ENCODE results near the gene SLC12A5.

SLC12A5 gene

DNA sequence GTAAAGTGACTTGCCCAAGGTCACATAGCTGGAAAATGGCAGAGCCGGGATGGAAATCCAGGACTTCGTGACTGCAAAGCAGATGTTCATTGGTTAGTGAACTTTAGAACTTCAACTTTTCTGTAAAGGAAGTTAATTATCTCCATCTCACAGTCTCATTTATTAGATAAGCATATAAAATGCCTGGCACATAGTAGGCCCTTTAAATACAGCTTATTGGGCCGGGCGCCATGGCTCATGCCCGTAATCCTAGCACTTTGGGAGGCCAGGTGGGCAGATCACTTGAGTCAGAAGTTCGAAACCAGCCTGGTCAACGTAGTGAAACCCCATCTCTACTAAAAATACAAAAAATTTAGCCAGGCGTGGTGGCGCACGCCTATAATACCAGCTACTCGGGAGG, 22.1 kb upstream of the SLC12A5 start:
- DNase-seq, result no peak

DNA sequence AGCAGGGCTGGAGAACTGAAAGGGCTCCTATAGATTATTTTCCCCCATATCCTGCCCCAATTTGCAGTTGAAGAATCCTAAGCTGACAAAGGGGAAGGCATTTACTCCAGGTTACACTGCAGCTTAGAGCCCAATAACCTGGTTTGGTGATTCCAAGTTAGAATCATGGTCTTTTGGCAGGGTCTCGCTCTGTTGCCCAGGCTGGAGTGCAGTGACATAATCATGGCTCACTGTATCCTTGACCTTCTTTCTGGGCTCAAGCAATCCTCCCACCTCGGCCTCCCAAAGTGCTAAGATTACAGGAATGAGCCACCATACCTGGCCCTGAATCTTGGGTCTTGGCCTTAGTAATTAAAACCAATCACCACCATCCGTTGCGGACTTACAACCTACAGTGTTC, 21.3 kb upstream of the SLC12A5 start:
- no peak for DNase-seq

DNA sequence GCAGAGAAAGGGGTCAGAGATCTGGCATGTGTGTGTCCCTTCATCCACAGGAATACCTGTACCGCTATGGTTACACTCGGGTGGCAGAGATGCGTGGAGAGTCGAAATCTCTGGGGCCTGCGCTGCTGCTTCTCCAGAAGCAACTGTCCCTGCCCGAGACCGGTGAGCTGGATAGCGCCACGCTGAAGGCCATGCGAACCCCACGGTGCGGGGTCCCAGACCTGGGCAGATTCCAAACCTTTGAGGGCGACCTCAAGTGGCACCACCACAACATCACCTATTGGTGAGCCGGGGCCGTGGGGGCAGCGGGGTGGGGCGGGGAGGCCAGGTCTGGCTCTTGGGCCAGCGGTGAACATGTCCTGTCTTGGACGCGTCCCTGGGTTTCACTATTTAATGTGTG, 19.2 kb upstream of the SLC12A5 start:
- no peak for DNase-seq

DNA sequence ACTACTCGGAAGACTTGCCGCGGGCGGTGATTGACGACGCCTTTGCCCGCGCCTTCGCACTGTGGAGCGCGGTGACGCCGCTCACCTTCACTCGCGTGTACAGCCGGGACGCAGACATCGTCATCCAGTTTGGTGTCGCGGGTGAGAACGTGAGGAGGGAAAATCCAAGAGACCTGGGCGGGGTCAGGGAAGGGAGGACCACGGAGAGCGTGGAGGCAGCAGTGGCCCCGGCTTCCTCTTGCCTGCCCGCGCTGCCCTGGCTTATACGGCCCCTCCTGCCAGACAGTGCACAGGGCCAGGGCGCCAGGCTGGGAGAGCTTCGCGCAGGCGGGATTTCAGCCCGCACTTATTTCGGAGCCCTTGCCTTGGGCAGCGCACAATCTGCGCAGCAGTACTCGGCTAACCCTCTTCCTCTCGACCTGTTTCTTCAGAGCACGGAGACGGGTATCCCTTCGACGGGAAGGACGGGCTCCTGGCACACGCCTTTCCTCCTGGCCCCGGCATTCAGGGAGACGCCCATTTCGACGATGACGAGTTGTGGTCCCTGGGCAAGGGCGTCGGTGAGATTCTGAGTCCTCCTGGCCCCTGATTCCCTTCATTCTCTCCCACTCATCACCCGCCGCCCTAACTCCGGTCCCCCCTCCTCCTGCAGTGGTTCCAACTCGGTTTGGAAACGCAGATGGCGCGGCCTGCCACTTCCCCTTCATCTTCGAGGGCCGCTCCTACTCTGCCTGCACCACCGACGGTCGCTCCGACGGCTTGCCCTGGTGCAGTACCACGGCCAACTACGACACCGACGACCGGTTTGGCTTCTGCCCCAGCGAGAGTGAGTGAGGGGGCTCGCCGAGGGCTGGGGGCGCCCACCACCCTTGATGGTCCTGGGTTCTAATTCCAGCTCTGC, 18.3 kb upstream of the SLC12A5 start:
- DNase-seq, result peak; percentile 71

DNA sequence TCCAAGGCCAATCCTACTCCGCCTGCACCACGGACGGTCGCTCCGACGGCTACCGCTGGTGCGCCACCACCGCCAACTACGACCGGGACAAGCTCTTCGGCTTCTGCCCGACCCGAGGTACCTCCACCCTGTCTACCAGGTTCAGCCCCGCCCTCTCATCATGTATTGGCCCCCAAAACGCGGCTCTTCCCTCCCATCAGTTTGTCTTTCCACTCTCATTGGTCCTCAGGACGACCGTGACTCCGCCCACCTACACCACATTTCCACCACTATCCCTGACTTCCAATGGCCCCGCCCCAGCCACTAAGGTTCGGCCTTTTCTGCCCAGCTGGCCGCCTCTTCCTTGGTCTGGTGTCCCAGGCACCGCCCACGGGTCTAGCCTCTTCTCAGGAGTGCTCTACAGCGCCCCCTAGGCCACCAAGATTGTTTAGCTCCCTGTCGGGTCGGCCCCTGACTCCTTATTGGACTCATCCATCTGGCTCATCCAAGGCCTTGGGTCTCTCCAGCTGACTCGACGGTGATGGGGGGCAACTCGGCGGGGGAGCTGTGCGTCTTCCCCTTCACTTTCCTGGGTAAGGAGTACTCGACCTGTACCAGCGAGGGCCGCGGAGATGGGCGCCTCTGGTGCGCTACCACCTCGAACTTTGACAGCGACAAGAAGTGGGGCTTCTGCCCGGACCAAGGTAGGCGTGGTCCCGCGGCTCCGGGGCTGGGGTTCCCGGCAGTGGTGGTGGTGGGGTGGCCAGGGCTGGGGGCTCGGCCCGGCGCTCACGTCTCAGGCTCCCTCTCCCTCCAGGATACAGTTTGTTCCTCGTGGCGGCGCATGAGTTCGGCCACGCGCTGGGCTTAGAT, 17.2 kb upstream of the SLC12A5 start:
- peak; percentile 38 for DNase-seq

DNA sequence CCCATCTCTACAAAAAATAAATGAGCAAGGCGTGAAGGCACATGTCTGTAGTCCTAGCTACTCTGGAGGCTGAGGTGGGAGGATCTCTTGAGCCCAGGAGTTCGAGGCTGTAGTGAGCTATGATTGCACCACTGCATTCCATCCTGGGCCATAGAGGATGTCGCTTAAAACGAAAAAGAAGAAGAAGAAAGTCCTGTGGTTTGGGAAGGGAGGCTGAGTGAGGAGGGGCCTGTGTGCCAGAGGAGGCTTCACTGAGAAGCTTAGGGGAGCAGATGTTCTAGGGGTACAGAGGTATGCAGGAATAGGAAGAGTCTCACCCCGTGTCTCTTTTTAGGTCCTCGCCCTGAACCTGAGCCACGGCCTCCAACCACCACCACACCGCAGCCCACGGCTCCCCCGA, 16.1 kb upstream of the SLC12A5 start:
- DNase-seq, result no peak

DNA sequence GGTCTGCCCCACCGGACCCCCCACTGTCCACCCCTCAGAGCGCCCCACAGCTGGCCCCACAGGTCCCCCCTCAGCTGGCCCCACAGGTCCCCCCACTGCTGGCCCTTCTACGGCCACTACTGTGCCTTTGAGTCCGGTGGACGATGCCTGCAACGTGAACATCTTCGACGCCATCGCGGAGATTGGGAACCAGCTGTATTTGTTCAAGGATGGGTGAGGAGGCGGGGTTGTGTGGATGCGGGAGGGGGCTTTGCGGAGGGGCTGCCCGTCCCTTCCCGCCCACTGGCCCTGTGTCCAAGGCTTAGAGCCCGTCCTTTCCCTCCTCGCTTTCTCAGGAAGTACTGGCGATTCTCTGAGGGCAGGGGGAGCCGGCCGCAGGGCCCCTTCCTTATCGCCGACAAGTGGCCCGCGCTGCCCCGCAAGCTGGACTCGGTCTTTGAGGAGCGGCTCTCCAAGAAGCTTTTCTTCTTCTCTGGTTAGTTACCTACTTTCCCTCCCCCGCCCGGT, 15.6 kb upstream of the SLC12A5 start:
- no peak for DNase-seq

DNA sequence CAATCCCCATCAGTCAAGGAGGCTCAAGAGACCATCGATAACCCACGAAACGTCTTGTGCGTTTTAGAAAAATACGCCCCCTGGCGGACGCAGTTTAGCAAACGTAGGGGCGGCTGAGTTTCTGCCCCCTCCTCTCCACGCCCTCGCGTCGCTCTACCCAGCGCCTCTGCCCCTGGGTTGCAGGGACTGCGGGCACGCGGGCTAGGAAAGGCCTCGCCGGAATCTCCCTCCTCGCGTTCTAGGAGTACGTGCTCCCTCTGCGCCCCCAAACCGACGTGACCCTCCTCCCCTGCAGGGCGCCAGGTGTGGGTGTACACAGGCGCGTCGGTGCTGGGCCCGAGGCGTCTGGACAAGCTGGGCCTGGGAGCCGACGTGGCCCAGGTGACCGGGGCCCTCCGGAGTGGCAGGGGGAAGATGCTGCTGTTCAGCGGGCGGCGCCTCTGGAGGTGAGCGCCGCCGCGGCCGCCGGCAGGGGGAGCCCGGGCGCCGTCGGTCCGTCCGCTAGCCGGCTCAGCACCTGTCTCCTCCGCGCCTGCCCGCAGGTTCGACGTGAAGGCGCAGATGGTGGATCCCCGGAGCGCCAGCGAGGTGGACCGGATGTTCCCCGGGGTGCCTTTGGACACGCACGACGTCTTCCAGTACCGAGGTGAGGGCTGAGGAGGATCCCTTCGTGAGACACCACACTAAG, 15.0 kb upstream of the SLC12A5 start:
- peak; percentile 77 for DNase-seq

DNA sequence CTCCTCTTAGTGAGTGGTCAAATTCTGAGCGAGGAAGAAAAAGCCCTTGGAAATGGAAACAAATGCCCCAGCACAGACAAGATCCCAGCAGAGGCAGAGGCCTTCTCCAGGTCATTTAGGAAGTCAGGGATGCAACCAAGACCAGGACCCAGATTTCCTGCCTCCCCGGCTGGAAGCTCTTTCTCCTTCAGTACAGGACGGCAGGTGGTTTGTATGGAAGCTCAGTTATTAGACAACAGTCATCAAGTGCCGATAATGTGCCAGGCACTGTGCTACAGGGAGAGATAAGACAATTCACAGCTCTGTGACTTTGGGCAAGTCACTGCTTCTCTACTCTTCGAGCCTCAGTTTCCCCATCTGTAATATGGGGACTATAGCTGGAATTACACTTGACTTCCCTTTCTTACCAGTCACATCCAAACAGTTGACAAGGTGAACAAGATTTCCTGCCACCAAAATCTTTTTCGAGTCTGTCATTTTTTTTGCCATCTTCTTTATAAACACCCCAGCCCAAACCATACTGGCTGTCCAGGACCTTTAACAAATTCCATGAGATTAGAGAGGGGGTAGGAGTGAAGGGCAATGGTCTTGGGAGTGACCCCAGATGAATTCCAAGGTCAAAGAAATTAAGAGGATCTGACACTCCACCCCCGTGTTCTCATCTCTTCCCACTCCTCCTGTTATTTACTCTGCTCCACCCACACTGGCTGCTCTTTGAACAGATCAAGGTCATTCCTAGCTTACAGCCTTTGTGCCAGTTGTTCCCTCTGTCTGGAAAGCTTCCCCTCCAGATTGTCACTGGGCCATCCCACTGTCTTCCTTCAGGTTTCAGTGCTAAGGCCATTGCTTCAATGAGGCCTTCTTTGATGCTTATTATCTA, 14.3 kb upstream of the SLC12A5 start:
- DNase-seq, result no peak

DNA sequence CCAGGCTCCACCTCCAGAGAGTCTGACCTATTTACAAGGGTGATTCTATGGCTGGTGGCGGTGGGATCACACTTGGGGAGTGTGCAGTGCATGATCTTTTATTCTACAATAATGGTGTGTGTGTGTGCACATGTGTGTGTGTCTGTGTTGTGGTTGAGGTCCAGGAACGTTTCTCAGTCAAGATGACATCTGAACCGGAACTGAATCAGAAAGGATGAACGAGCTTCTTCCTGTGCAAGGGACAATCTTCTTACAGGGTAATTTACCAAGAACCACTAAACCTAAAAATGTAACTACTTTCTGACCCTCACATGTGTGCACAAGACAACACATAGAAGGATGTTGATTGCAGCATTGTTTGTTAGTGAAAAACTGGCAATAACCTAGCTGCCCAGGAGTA, 11.7 kb upstream of the SLC12A5 start:
- no peak for DNase-seq

DNA sequence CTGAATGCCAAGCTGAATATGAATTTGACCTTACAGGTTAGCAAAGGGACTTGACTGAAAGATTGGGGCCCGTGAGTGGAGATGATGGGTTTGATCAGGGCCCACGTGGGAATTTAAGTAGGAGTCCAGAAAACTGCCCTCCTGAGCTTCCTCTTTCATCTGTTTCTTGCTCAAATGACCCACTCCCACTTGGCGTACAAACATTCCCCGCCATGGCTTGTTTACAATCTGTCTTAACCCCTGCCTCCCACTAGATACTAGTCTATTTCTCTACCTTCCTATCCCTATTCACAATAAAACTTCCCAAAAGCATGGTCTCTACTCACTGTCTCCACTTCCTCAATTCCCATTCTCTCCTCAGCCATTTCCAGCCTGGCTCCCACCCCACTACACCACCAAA, 10.9 kb upstream of the SLC12A5 start:
- DNase-seq, result no peak

DNA sequence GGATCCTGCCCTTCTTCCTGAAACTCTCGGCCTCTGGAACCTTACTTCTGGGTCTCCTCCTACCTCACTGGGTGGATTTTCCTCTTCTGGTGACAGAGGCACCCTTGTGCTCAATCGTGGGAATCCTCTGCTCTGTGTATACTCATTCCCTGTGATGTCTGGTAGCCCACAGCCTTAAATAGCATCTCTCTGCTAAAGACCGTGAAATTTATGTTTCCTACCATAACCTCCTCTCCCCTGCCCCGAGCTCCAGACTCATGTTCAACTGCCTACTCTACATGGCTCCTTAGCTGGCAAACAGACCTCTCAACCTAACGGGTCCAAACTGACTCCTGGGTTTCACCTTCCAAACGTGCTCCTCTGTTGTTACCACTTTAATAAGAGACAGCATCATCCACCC, 10.4 kb upstream of the SLC12A5 start:
- DNase-seq, result no peak

DNA sequence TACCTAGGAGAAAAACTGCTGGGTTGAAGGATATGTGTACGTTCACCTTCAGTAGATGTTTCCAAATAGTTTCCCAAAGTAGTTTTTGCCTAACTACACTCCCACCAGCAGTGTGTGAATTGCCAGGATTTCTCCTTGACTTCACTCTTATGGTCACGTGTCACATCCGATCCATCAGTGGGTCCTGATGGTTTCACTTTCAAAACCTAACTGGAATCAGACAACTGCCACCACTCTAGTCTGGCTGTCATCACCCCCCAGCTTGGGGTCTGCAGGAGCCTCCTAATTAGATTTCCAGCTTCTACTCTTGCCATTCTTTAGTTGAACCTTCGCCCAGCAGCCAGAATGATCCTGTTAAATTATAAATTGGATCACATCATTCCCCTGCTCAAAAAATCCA, 8.5 kb upstream of the SLC12A5 start:
- DNase-seq, result no peak

DNA sequence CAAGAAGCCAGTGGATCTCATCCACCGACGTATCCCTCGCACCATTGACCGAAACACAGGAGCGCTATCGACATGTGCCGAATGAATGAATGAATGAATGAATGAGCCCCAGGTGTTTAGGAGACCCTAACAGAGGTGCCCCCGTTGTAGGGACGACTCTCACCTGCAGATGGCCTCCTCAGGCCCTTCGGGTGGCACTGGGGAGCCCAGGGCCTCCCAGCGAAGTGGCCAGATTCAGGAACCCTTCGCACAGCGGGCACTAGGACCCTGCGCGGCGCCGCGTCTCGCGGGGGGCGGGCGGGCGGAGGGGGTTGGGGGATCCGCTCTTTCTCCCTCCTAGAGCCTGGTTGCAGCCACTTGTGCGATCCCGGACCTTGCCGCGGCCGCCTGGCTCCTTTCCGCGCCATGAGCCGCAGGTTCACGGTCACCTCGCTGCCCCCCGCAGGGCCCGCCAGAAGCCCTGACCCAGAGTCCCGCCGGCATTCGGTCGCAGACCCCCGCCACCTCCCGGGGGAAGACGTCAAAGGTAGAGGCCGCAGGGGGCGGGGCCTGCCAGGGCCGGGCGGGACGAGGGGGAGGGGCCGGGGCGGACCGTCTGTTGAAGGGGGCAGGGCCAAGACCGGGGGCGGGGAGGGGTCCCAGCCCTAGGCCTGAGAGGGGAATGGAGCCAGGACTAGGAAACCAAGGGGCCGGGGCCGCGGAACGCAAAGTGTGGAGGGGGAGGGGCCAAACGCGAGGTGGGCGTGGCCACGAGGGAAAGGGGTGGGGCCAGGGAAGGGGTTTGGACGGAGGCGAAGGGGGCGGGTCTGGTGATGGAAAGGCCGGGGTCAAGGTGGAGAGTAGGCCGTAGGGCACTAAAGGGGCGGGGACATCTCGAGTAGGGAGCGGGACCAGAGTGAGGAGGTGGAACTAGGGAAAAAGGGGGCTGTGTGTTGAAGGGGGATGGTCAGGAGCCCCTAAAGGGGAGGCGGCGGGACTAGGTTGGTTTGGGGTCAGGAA, 7.4 kb upstream of the SLC12A5 start:
- DNase-seq, result peak; percentile 57

DNA sequence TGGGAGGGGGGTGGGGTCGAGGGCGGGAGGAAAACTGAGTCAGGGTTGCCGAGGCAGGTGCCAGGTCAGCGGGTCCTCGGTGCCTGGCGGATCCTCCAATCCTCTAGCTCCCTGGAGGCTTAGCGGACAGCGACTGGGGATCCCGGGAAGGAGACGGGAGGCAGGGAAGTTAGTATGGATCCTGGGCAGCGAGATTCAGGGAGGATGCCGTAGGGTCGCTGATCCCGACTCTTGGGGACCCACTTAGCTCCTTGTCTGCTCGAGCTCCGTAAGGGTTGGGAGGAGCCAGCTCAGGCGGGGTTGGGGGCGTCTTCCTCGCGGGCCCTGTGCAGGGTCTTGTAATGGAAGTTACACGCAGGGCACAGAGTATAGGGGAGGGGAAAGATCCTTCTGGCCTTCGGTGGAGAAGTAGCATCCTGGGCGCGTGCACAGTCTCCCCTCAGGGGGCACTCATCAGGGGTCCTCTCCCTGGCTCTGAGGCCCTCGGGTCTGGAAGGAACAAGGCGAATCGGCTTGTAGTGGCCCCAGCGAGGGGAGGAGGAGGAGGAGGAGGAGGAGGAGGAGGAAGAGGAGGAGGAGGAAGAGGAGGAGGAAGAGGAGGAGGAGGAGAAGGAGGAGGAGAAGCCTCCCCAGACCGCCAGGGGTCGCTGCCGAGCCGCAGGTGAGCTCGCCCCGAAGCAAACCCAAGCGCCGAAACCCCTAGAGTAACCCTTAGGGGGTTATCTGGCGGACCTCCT, 6.4 kb upstream of the SLC12A5 start:
- DNase-seq, result peak; percentile 78

DNA sequence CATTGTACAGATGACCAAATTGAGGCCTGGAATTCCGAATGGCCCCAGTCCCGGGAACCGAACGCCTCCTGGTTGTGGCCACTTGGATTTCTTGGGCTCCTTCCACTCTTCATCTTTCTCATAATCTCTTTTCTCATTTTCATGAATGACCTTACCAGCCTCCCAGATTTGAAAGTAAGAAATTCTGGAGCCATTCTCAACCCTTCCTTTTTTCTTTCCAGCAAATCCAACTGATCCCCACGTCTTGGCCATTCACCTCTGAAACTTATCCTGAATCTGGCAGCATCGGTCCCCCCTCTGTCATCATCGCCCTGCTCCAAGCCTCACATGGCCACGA, 5.9 kb upstream of the SLC12A5 start:
- no peak for DNase-seq

DNA sequence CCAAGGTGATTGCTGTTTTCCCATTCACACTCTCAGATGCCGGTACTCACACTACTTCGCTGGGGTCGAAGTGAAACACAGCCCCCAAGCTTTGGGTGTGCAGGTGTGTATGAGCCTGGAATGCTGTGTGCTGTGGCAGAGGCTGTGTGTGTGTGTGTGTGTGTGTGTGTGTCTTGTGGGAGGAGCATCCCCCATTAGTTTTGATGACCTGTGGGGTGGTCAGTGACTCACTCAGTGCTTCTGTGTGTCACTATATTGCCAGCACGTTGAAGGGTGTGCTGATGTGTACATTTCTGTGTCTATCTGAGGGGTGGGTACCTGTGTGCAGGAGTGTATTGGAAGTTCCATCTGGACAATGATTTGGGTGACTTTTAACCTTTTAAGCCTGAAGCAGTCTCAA, 5.0 kb upstream of the SLC12A5 start:
- DNase-seq, result no peak

DNA sequence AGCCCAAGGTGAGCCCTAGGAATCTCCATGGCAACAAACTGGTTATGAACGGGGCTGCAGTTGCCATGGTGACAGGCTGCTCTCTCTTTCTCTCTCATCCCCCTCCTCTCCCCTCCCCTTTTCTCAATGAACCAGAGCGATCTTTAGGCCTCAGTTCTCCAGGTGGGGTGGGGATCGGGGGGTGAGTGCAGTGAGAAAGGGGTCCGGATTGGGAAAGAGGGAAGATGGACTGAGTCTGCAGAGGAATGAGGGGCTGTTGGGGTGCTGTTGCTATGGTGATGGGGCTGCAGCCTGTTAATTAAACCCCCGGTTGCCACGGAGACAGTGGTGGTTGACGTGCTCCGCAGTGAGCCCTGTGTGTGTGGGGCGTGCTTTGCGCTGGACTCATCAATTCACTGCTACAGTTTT, 3.6 kb upstream of the SLC12A5 start:
- DNase-seq, result no peak

DNA sequence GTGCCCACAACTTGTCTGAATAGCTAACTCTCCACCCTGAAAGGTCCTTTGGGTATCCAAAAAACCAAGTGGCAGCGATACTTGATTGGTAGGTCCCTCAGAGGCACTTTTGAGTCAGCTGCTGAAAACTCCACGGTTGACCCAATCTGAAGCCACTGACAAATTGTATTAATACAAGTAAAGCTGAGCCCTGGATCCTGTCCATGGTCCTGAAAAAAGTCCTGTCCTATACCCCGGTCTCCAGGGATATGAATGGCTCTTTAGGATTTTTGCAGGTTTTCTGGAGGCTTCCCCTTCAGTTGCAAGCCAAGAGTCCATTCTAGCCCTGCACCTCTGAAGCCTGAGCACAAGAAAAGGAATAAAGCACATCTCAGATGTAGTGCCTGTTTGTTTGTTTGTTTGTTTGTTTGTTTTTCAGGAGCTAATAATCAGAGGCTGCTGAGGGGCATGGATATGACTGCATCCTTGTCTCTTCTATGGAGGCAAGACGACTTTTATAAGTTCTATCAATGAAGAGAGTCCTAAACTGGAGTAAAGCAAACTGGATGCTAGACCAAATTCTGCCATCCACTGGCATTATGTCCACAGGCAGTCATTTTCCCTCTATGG, 1.7 kb upstream of the SLC12A5 start:
- no peak for DNase-seq

DNA sequence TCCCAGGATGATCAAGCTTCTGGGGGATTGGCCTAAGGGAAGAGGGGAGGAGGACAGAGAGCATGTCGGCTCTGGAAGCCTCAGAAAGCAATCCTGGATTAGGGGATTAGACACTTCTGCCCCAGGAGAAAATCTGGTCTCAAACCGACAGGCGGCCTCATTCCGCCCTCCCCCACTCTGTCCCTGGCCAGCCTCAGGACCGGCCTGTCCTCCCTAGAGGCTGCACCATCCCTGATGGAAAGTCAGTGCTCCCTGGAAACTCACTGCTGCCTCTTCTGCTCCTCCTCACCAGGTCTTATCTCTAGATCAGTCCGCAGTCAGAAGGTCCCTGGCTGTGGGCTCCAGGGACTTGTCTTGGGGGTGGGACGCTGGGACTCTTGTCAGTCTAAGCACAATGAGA, 905 bp upstream of the SLC12A5 start:
- no peak for DNase-seq

Data from activated T-cell treated with anti-CD3 and anti-CD28 coated beads, Interleukin-2, amount 50 U/mL, for 1 hour (primary cell).